ENCODE data around the gene FGF1.

Gene FGF1

GRCh38 chr5:142643634-142644033 lies 42.3 kb downstream of the FGF1 start:
- no peak for DNase-seq (ENCODE audit: low read depth in 2 of 2)

- no peak for DNase-seq (ENCODE audit: low read depth in 2 of 2)
These were observed 43.5 kb downstream of the FGF1 start for GRCh38 chr5:142642427-142642826.

- no peak for DNase-seq (ENCODE audit: low read depth in 2 of 2)
These were observed 44.2 kb downstream of the FGF1 start for GRCh38 chr5:142641711-142642110.

GRCh38 chr5:142640316-142641005 lies 45.4 kb downstream of the FGF1 start:
- DNase-seq (ENCODE audit: low read depth in 2 of 2), result no peak

GRCh38 chr5:142639455-142639854 lies 46.4 kb downstream of the FGF1 start:
- DNase-seq (ENCODE audit: low read depth in 2 of 2), result no peak

GRCh38 chr5:142637871-142638270 lies 48.0 kb downstream of the FGF1 start:
- no peak for DNase-seq (ENCODE audit: low read depth in 2 of 2)

DNA sequence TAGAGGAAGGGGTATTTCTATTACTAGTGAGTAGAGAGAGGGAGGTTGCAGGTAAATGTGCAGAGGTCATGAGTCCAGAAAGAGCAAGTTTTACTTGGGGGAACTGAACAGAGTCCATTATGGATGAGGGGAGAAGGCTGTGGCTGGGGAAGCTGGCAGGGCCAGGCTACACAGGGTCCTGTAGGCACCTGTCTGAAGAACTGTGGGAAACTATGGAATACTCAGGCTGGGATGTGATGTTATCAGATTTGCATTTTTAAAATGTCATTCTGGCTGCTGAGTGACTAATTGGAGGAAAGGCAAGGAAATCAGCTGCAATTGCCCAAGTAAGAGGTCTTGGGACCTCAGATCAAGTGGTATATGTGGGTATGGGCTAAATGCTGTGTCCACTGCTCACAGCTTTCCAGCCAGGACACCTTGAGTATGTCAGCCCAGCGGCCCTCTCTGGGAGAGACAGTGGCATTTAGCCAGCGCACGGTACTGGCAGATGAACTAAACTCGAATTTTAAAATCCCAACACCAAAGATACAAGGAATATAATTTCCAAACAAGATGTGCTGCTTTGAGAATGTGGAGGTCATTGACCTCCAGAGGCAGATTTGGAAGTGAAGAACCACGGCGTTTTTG lies 49.1 kb downstream of the FGF1 start:
- DNase-seq (ENCODE audit: low read depth in 2 of 2), result no peak

- DNase-seq (ENCODE audit: low read depth in 2 of 2), result no peak
These were observed 49.8 kb downstream of the FGF1 start for GRCh38 chr5:142636093-142636492.

GRCh38 chr5:142634216-142635011 lies 51.5 kb downstream of the FGF1 start:
- DNase-seq (ENCODE audit: low read depth in 2 of 2), result no peak

DNA sequence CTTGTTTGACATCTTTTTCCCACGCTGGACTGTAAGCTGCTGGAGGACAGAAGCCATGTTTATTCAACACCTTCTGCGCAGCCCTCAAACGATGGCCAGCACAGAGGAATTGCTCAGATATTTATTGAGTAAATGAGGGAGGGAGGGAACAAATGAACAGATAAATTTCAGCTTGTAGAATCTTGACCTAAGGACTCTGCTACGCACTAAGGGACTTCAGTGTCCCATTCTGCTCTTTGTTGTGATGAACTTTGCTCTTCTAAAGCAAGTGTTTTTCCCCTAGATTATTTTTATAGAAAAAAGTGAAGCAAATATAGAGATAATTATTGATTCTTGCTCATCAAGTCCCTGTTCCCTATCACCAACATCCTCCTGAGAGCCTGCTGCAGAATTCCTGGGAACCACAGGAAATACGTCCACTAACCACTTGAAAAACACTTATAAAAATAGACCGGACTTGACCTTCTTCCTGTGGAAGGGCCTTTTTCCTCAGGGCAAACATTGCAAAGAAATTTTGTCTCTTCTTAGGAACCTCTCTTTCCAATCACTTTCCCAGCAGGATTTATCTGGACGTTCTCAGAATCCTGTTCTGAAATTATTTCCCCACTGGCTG lies 54.9 kb downstream of the FGF1 start:
- DNase-seq (ENCODE audit: low read depth in 2 of 2), result no peak

DNA sequence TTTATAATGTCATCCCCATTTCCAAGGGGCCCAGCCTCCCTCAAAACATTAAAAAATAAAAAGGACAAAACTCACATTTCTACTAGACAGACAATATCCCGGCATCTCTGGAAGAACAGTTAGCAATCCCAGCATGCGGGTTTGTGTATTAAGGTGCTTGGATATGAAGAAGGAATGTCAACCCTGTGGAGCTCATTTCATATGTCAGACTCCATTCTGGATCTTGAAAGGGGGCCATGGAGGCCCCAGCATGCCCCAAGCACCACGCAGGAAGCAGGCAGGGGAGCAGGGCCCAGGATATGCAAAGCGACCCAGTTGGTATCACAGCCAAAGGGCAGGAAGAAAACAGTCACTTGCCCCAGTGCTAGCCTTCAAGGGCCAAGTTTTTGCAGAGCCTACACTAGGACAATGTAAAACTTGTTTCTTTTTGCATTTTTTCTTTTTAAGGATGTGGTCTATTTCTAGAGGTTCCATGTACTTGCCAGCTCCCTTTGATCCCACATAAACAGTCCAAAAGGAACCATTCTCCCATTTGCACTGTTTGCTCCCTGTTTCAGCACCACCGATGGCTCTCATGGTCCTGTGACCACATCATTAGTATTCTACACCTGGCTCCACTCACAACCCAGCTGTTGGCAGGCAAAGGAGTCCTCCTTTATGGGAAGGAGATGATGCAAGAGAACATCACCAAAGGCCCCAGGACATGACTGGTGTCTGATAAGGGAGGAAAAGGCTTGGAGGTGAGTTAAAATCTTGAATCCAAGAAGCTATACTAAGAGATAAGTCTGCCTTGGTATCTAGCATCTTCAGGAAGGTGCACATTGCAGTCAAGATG lies 58.3 kb downstream of the FGF1 start:
- DNase-seq (ENCODE audit: low read depth in 2 of 2), result no peak

GRCh38 chr5:142626786-142627185 lies 59.1 kb downstream of the FGF1 start:
- DNase-seq (ENCODE audit: low read depth in 2 of 2), result no peak

GRCh38 chr5:142626099-142626498 lies 59.8 kb downstream of the FGF1 start:
- no peak for DNase-seq (ENCODE audit: low read depth in 2 of 2)

GRCh38 chr5:142621227-142621626 lies 64.7 kb downstream of the FGF1 start:
- DNase-seq (ENCODE audit: low read depth in 2 of 2), result no peak

GRCh38 chr5:142619815-142620214 lies 66.1 kb downstream of the FGF1 start:
- no peak for DNase-seq (ENCODE audit: low read depth in 2 of 2)

DNA sequence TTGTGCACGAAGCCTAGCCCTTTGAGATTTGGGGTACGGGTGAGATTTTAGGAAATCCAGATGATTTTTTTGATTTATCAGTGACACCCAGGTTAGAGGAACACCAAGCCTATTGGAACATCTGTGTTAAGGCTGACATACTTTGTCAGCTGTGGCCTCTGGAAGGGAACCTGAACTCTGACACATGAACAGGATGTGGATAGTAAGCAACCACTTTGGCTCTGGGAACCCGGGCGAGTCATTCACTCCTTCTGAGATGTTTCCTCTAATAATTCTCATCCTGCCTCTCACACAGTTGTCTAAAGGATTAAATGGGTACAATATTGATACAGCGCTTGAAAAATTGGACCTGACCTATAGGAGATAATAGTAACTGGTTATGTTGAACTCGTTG lies 67.8 kb downstream of the FGF1 start:
- no peak for DNase-seq (ENCODE audit: low read depth in 2 of 2)

GRCh38 chr5:142617416-142618129 lies 68.3 kb downstream of the FGF1 start:
- no peak for DNase-seq (ENCODE audit: low read depth in 2 of 2)

GRCh38 chr5:142615948-142616347 lies 69.9 kb downstream of the FGF1 start:
- no peak for DNase-seq (ENCODE audit: low read depth in 2 of 2)

DNA sequence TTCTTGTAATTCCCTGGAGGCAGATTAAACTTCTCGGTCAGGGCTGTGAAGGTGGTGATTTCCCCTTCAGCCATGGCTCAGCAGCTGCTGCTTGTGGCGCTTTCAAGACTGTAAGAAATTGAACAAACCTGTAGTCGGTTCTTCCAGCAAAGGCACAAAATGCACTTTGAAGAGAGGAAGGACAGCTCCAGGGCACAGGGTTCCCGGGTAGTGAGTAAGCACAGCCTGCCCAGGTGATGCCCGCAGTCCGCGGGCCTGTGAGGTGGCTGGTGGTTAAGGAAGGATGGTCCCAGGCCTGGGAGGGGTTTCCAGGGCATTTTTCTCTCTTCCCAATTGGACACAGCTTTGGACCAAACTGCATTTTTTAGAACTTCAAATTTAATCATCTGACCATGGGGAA lies 71.8 kb downstream of the FGF1 start:
- no peak for DNase-seq (ENCODE audit: low read depth in 2 of 2)

GRCh38 chr5:142613271-142613671 lies 72.6 kb downstream of the FGF1 start:
- DNase-seq (ENCODE audit: low read depth in 2 of 2), result no peak
